Cerebellar nuclear complex (tissue), 1 donor: Measurements from ENCODE around the gene THAP10.
"Not testable (repeated sequence)": the region's sequence is repeated elsewhere in the genome, so short reads cannot be mapped to it uniquely, and the experiment has no call there.

ENCODE experiments used
- DNase-seq, 2 experiments: peaks; one replicate each; lab custom pipeline; 2025; lab: John Stamatoyannopoulos, UW

Gene THAP10

GRCh38 chr15:70876683-70877082, 15.6 kb downstream of the THAP10 start:
- no peak for DNase-seq

DNA sequence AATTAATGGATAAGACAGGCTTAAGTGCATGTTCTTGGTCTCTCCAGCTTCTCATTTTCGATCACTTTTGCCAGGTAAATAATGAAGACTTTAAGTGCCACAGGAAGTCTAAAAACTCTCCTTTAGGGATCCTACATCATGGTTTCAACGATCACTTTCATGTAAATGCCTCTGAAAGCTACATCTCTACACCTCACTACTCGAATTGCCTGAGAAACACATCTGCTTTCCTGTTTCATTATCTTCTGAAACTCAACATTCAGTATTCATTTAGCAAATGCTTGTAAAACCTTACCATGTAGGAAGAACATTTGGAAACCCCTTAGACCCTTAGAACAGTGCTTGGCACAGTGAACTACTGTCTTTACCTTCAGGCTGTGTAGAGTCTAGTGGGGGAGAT, 16.2 kb downstream of the THAP10 start:
- DNase-seq: no peak

GRCh38 chr15:70875001-70875782, 17.0 kb downstream of the THAP10 start:
- no peak for DNase-seq

GRCh38 chr15:70873232-70874054, 18.8 kb downstream of the THAP10 start:
- DNase-seq: no peak

GRCh38 chr15:70871490-70871889, 20.7 kb downstream of the THAP10 start:
- not testable (repeated sequence) for DNase-seq

GRCh38 chr15:70870051-70870450, 22.2 kb downstream of the THAP10 start:
- DNase-seq: no peak

DNA sequence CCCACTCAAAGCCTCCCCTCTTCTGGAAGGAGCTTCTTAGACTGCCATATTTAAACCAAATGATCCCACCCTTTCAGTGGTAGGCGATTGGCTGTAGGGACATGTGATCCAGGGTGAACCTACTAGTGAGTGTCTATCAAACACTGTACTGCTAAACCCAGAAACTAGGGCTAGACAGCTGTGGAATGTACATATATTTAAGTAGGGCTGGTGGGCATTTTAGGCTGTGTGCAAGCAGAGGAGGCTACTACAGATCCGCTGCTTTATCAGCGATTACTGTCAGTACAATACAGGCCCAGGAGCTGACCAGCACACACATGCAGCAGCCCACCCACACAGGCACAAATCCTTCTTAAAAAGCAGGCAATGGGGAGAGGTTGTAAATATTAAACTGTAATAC, 22.9 kb downstream of the THAP10 start:
- DNase-seq: no peak

DNA sequence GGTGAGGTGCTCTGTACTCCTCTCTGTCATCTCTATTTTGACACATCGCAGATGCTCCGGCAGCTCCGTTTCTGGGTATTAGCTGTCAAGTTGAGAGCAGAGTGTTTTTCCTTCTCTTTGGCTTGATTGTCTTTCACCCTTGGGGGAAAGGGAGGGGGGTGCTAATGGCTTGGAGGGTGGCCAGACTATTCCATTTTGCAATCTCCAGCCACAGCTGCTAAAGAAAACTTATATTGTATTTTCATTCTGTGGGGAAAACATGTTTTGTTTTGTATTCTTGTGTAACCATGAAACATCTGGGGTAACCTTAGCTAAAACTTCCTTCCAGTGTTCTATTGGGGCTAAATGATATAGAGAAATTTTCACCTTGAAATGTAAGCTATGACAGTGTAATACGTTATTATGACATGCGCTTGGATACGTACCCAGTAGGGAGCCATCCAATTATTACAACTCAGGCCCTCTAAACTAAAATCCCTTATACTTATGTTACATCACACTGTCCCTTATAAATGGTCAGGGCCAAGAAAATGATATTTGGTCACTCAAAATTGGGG, 24.2 kb downstream of the THAP10 start:
- no peak for DNase-seq

GRCh38 chr15:70866982-70867641, 25.1 kb downstream of the THAP10 start:
- DNase-seq: no peak

DNA sequence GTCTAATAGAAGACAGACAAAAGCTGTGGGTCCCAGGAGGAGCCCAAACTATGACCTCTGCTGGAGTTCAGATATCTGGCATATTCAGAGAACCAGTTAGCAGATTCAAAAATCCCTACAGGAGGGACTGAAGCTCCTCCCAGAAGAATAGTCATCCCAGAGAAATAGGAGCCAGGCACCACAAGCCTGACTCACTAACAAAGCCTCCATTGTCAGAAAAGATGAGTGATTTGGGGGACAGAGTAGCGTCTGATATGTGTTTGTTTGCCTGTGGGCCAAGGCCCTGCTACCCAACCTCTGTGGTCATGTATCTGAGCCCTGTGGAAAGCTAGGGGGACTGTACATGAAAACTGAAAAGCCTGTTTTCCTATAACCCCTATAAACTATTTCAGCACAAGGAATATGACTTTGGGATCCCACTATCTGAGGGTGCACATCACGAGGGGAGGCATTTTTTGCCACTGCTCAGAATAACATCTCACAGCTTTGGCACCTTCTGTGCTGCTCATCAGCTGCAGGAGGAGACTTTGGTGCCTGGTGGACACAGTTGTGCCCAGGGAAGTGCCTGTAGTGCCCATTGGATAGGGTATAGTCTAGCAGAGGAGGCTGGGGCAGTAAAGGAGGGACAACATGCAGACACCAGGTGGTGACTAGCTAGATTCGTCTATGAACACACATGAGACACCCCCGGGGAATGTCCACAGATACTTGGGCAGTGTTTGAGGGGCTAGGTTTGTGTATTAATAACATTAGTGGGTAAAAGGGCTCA, 28.6 kb downstream of the THAP10 start:
- no peak for DNase-seq

DNA sequence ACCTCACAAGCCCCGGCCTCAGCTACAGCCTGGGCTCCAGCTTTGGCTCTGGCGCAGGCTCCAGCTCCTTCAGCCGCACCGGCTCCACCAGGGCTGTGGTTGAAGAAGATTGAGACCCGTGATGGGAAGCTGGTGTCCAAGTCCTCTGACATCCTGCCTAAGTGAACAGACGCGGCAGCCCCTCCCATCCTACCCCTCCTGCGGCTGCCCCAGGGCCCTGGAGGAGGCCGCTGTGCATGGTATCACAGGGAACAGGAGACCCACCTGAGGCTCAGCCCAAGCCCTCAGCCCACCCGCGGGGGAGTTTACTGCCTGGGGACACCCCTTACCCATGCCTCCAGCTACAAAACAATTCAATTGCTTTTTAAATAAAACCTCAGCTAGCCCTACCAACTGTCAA, 32.2 kb downstream of the THAP10 start:
- no peak for DNase-seq

DNA sequence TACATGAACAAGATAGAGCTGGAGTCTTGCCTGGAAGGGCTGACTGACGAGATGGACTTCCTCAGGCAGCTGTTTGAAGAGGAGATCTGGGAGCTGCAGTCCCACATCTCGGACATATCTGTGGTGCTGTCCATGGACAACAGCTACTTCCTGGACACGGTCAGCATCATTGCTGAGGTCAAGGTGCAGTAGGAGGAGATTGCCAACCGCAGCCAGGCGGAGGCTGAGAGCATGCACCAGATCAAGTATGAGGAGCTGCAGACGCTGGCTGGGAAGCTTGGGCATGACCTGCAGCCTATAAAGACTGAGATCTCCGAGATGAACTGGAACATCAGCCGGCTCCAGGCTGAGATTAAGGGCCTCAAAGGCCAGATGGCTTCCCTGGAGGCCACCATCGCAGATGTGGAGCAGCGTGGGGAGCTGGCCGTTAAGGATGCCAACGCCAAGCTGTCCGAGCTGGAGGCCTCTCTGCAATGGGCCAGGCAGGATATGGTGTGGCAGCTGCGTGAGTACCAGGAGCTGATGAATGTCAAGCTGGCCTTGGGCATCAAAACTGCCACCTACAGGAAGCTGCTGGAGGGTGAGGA, 32.8 kb downstream of the THAP10 start:
- no peak for DNase-seq

- DNase-seq: not testable (repeated sequence)
Measured at GRCh38 chr15:70858614-70859321, 33.5 kb downstream of the THAP10 start.

DNA sequence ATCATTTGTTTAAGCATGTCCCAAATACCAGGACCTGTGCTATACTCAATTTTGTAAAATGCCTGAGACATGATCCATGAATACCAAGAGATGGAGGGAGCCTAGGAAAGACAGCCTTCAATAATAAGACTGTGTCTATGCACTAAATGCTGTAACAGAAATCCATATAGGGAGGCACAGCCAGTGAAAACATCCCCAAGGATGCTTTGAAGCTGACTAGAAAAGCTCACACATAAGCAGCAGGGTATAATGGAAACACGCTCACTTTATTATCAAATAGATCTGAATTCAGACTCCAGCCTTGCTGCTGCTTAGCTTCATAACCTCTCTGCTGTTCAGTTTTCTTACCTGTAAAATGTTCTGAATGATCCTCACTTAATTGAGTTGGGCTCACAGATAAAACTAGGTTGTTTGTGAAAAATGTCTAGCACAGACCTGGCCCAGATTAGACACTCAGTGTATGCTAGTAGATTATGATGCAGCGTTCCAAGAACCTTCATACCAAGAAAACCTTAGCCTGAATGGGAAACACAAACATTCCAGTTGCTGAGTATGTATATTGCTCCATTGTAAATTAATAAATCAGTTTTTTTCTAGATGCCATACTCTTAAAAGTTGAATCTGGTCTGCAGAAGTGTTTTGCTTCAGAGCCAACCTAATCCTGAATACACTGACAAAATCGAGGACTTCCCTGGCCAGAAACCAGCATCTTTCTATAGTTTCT, 34.5 kb downstream of the THAP10 start:
- no peak for DNase-seq

DNA sequence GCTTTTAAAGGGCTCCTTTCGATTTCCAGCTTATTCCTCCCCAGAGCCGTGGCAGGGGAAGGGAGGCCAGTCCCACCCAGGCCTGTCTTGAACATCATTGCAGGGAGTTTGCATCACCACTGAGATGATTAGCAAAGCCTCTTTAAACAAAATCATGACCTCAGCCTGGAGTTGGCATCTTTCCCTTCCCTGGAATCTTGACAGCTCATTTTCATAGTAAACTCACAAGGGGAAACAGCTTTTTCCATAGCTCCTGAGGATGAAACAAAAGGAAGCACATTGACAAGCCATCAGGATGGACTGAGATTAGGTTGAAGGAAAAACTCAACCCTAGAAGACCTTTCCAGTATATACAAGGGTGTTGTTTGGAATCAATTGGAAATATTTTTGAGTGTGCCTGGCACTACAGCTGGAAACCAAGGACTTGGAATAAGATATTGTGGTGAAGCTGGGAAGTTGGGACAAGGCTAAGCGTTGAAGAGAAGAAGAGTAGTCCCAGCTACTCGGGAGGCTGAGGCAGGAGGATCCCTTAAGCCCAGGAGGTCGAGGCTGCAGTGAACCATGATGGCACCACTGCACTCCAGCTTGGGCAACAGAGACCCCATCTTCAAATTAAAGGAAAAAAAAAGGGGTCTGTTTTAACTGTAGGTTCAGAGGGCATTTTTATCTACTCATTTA, 35.2 kb downstream of the THAP10 start:
- no peak for DNase-seq

DNA sequence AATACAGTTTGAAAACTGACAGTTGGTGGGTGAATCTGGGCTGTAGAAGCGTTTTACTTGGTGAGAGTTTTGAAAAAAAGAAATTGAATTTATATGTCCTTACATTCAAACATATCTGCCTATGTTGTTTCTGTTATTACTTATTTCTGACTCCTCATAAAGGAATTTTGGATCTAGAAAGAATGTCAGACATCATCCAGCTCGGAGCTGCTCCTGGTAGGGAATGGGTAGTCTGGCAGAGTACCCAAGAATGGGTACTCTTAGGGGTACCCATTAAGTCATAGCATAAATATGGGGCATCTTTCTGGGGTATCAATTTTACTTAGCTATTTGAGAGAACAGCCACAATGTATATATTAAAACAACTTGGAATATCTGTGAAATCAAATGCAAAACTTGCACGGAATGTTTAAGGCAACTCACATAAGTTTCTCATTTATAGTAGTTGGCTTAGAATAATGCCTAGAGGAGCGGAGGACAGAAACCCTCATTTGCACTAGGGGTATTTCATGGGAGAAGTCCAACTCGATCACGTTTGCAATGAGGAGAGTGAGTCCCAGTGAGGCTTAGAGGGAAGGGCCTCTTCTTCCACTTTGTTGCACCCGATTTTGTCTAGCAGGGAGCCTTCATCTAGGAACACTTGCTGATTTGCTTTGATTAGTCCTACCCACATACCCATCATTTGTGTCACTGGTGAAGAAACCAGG, 35.9 kb downstream of the THAP10 start:
- DNase-seq: no peak

DNA sequence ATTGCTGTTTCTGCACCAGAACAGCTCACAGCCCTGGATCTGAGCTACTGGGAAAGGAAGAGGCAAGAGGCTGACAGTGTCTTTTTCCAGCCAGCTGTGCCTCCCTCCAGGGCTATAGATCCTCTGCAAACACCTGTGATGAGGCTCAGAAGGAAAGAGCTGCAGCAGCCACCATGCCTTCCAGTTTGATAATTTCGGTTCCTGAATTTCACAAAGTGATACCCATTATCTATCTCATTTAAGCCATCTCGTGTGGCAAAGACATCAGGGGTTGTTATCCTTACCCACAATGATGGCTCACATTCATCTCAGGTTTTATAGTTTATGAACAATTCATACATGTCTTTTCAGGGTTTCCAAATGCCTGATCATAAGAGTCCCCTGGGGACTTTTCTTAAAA, 36.5 kb downstream of the THAP10 start:
- no peak for DNase-seq

DNA sequence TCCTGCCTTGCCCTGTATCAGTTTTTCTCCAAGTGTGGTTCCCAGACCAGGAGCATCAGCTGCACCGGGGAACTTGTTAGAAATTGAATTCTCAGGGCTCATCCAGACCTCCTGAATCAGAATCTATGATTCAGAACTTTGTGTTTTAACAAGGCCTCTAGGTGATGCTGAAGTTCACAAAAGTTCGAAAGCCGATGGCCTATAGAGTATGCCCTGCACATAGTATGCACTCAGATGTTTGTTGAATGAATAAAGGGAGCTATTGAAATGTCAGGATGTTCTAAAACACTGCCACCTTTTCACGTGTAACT, 37.6 kb downstream of the THAP10 start:
- DNase-seq: no peak
